Right cardiac atrium (tissue), 5 donors: Measurements from ENCODE around the gene PDPR. TPM values are rescaled to one million over a fixed set of nuclear protein-coding genes. Genes with fewer than 3 reads are reported as not detected.
"Not testable (repeated sequence)": the region's sequence is repeated elsewhere in the genome, so short reads cannot be mapped to it uniquely, and the experiment has no call there.

Experiments
- ATAC-seq, 2 donors: fragments of 200-7000 bp; cut with Tn5 transposase; one replicate each; pipeline versions ENCODE4 v1.8.0 to v1.9.1; 2020; ENCODE audit warnings: moderate library complexity in 2 of 2, mild to moderate bottlenecking in 1 of 2
- DNase-seq, 3 donors: peaks; one replicate each; pipeline ENCODE4 v3.0.0-alpha.2; 2020
- H3K27ac ChIP-seq: one replicate; pipeline ENCODE4 v1.5.1; 2013; ENCODE audit warnings: mild to moderate bottlenecking, low read length, control low read depth, moderate library complexity
- H3K27me3 ChIP-seq: one replicate; pipeline ENCODE4 v1.6.1; 2013; ENCODE audit not compliant: control insufficient read depth, insufficient read depth
- H3K4me1 ChIP-seq: one replicate; pipeline ENCODE4 v1.6.1; 2013; ENCODE audit warnings: low read length; ENCODE audit not compliant: control insufficient read depth, insufficient read depth
- H3K4me3 ChIP-seq: one replicate; pipeline ENCODE4 v1.5.1; 2013; ENCODE audit warnings: low read length, control low read depth
- H3K9me3 ChIP-seq: one replicate; pipeline ENCODE4 v1.6.1; 2013; ENCODE audit warnings: low read length; ENCODE audit not compliant: control insufficient read depth
- WGBS: extraction: QIAGEN DNeasy Blood & Tissue Kit; methylation state at CpG from one replicate; pipeline ENCODE4 v1.1.7; 2013; 5-methylcytosine and 5-hydroxymethylcytosine counted together
- intact Hi-C, 4 donors: fragments of 100-400 bp; cut with DNase I; formaldehyde crosslinking; loops; one replicate each; pipeline versions ENCODE4 v1.11.0 to v1.14.0; 2022 to 2023
- polyA plus RNA-seq: library from polyadenylated mRNA; stranded (reverse); fragments of 200-250 nt; gene quantifications from one replicate; pipeline ENCODE4 v1.2.3, GENCODE V29; 2013
- total RNA-seq, 4 donors: library from RNA; stranded (reverse); fragmentation: NEBNext Ultra II Directional; extraction: Animal tissue kit (Norgen Biotek cat#: 25700); gene quantifications; one replicate each; pipeline ENCODE4 v1.2.1, GENCODE V29; 2021
- donor health status: healthy with polysubstance abuse.
- donor health status: DM: no; HTN: yes; CAD: no.
- donor health status: DM: no; HTN: no; CAD: no.
- donor health status: DM: no; HTN: yes; CAD: no; lungs with severe emphysema.
- donor health status: DM: yes; HTN: yes; CAD: no.

Gene PDPR
- total and polyA plus RNA-seq, 5 donors, result 8.4 to 36.3 (median 22.7) TPM

- H3K9me3 ChIP-seq, DNase-seq, intact Hi-C loops, H3K27me3 ChIP-seq, H3K4me3 ChIP-seq, ATAC-seq, H3K4me1 ChIP-seq, H3K27ac ChIP-seq: not testable (repeated sequence)
- 95% methylated on average over 6 of the region's 10 CpGs for WGBS
These were observed 14.7 kb downstream of the PDPR start for GRCh38 chr16:70128844-70129243.

GRCh38 chr16:70135796-70136195 lies 21.7 kb downstream of the PDPR start:
- H3K9me3 ChIP-seq, ATAC-seq, H3K4me3 ChIP-seq, H3K27me3 ChIP-seq, DNase-seq, intact Hi-C loops, H3K4me1 ChIP-seq, H3K27ac ChIP-seq: not testable (repeated sequence)
- 97% methylated on average over 8 of the region's 8 CpGs for WGBS

DNA sequence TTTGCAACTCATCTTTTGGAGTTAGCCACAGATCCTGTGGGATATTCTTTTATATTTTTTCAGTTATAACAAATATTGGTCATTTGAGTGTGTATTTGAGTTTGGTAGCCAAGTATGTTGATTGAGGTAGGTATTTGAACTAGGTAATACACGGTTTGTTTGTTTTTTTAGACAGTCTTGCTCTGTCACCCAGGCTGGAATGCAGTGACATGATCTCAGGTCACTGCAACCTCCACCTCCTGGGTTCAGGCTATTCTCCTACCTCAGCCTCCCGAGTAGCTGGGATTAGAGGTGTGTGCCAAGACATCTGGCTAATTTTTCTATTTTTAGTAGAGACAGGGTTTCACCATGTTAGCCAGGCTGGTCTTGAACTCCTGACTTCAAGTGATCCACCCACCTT lies 22.5 kb downstream of the PDPR start:
- H3K4me3 ChIP-seq, DNase-seq, H3K27me3 ChIP-seq, H3K27ac ChIP-seq, H3K9me3 ChIP-seq, ATAC-seq, intact Hi-C loops, H3K4me1 ChIP-seq: not testable (repeated sequence)
- 77% methylated on average over 2 of the region's 2 CpGs for WGBS

GRCh38 chr16:70142739-70143138 lies 28.6 kb downstream of the PDPR start:
- H3K9me3 ChIP-seq, DNase-seq, intact Hi-C loops, H3K27me3 ChIP-seq, H3K4me3 ChIP-seq, ATAC-seq, H3K4me1 ChIP-seq, H3K27ac ChIP-seq: not testable (repeated sequence)
- WGBS, result 98% methylated on average over 10 of the region's 10 CpGs

DNA sequence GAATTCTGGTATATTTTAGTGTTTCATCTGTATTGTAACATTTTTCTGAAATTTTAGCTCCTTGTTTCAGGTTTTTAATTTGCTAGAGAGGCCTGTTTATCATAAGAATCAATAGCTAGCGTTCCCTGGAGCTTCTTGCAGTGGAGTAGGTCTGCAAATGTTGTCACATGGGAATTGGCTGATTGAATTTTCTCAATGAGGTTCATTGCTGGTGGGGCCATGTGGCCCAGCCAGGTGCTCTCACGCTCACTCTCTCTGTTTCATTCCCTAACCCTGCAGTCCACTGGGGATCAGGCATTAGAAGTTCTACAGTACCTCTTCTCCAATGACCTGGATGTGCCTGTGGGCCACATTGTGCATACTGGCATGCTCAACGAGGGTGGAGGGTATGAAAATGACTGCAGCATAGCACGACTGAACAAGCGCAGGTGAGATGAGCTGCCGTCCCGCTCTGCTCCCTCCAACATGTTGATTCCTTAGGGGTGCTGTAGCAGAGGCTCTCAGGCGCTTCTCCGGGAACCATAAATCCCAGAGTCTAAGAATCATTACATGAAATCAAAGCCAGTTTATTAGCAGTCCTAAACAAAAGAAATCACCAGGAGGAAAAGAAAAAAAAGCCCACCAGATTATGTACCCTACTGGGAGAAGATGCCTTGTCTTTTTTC lies 29.2 kb downstream of the PDPR start:
- H3K27me3 ChIP-seq, H3K27ac ChIP-seq, DNase-seq, ATAC-seq, H3K9me3 ChIP-seq, H3K4me3 ChIP-seq, H3K4me1 ChIP-seq, intact Hi-C loops: not testable (repeated sequence)
- 75% methylated on average over 9 of the region's 9 CpGs for WGBS

DNA sequence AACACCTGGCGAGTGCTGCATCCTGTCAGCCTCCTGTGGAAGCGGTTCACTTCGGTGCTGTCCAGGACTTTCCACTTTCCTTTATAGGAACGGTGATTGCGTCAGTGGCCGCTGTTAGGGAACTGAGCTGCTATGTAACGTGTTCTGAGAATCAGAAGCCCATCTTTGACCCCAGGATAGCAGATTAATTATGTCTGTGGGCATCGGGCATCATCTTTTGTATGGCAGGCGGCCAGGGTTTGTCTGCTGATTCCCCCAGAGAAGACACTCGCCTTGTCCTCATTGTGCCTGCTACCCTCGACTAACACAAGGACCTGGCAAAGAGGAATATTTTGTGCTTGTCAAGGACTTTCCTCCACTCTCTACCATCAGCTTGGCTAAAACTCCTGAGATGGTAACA lies 33.7 kb downstream of the PDPR start:
- H3K27ac ChIP-seq, H3K9me3 ChIP-seq, intact Hi-C loops, ATAC-seq, DNase-seq, H3K27me3 ChIP-seq, H3K4me3 ChIP-seq, H3K4me1 ChIP-seq: not testable (repeated sequence)
- WGBS, result 84% methylated on average over 11 of the region's 11 CpGs

DNA sequence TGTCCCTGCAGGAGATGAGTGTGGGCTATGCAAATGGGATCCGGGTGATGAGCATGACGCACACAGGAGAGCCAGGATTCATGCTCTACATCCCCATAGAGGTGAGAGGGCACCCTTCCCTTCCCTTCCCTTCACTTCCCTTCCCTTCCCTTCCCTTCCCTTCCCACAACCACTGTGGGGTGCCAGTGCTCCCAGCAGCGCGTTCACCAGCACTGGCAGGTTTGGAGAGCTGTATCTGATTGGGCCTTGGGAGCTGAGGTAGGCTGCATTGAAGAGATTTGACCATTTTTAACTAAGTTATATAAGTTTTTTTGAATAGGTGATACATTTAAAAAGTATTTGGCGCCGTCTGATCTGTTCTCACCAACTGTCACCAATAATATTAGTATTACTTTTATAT lies 34.3 kb downstream of the PDPR start:
- H3K4me3 ChIP-seq, H3K4me1 ChIP-seq, intact Hi-C loops, ATAC-seq, DNase-seq, H3K27me3 ChIP-seq, H3K9me3 ChIP-seq, H3K27ac ChIP-seq: not testable (repeated sequence)
- 93% methylated on average over 6 of the region's 6 CpGs for WGBS

DNA sequence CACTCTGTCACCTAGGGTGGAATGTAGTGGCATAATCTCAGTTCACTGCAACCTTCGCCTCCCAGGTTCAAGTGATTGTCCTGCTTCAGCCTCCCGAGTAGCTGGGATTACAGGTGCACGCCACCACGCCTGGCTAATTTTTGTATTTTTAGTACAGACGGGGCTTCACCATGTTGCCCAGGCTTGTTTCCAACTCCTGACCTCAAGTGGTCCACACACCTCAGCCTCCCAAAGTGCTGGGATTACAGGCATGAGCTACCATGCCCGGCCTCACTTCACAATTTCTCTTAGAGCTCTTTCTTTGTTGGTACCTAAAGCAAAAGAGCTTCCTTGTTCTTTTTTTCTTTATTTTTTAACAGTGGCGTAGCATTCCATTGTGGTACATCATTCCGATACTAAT lies 35.2 kb downstream of the PDPR start:
- DNase-seq, H3K4me3 ChIP-seq, H3K4me1 ChIP-seq, ATAC-seq, H3K27ac ChIP-seq, H3K9me3 ChIP-seq, intact Hi-C loops, H3K27me3 ChIP-seq: not testable (repeated sequence)
- WGBS, result 97% methylated on average over 8 of the region's 8 CpGs

- no peak overlapping the region for H3K27ac ChIP-seq
- no peaks in the 10 kb centered on the region for H3K27me3 ChIP-seq
- 93% methylated on average over 2 of the region's 2 CpGs for WGBS
- intact Hi-C loops, result no loop called here
- no peak for ATAC-seq
- no peaks in the 10 kb centered on the region for H3K9me3 ChIP-seq
- no peaks in the 10 kb centered on the region for H3K4me1 ChIP-seq
- no peak for DNase-seq
- H3K4me3 ChIP-seq, result no peak overlapping the region
These were observed 37.3 kb downstream of the PDPR start for GRCh38 chr16:70151391-70151790.

GRCh38 chr16:70151941-70152509 lies 37.9 kb downstream of the PDPR start:
- ATAC-seq (no peak), DNase-seq (no peak)

GRCh38 chr16:70152578-70153302 lies 38.6 kb downstream of the PDPR start:
- H3K4me3 ChIP-seq, result no peak overlapping the region
- no peaks in the 10 kb centered on the region for H3K27me3 ChIP-seq
- no peaks in the 10 kb centered on the region for H3K9me3 ChIP-seq
- H3K27ac ChIP-seq, result no peak overlapping the region
- WGBS, result 95% methylated on average over 13 of the region's 13 CpGs
- DNase-seq, result no peak
- intact Hi-C loops, result no loop called here
- no peaks in the 10 kb centered on the region for H3K4me1 ChIP-seq
- ATAC-seq, result peak in 1 of 2 donors; percentile 6

More at GRCh38 chr16:70151941-70152509, 37.9 kb downstream of the PDPR start:
- no peaks in the 10 kb centered on the region for H3K27me3 ChIP-seq
- no peak overlapping the region for H3K4me3 ChIP-seq
- 84% methylated on average over 17 of the region's 17 CpGs for WGBS
- no peaks in the 10 kb centered on the region for H3K9me3 ChIP-seq
- no peaks in the 10 kb centered on the region for H3K4me1 ChIP-seq
- no peak overlapping the region for H3K27ac ChIP-seq
- intact Hi-C loops, result no loop called here
